ENCODE results near the gene LRRFIP1.

DNA sequence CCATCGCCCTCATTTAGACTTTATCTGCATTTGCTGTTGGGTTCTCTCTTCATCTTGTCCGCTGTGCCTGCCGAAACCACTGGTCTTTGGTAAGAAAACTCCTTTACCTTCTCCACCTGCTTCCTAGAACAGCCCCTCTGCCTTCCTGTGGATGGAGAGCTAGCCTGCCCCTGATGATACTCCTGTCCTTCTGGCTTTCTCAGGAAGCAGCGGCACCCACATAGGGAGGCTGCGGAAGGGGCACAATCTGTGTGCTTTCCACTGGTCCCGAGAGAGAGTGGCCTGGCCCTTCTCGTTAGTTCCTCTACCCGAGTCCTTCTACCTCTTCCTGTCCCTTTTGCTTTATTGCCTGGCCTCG lies 90.9 kb downstream of the LRRFIP1 start:
- TF ChIP-seq MEIS2 (IDR thresholded peaks at IDR 0.05; ENCODE audit: partially characterized antibody) (no peak), MIER1 (IDR thresholded peaks at IDR 0.05; ENCODE audit: low read depth) (no peak)

Data from K562 (cell line).